ENCODE data around the gene COQ8B. TPM values are rescaled to one million over a fixed set of nuclear protein-coding genes. Genes with fewer than 3 reads are reported as not detected.
"Not testable (repeated sequence)": the region's sequence is repeated elsewhere in the genome, so short reads cannot be mapped to it uniquely, and the experiment has no call there.

Gene COQ8B
- polyA plus RNA-seq, 1 donor (not counting 4 experiments of a cell fraction or from before 2014, with no cell fraction given): 11.0 TPM

- H3K9me1 ChIP-seq (ENCODE audit: control insufficient read depth, extremely low read depth, insufficient read depth, low read length): no peaks in the 10 kb centered on the region
- H3K79me2 ChIP-seq (ENCODE audit: control insufficient read depth, insufficient read depth, low read length): no peaks in the 10 kb centered on the region
- no peak overlapping the region for H3K4me2 ChIP-seq (ENCODE audit: control insufficient read depth, extremely low read depth, insufficient read depth, low read depth, low read length)
- dilution Hi-C loops (cut with MboI; ENCODE audit: extremely low pct_ligation_motif_present, low sequenced_read_pairs): no loop called here
- H3K27me3 ChIP-seq (ENCODE audit: control insufficient read depth, extremely low read depth, insufficient read depth, low read length): no peaks in the 10 kb centered on the region
- H3K4me1 ChIP-seq (ENCODE audit: control insufficient read depth, extremely low read depth, insufficient read depth, low read length): peaks cover 2% of the 10 kb centered on the region
- no peak overlapping the region for H3K4me3 ChIP-seq (ENCODE audit: control insufficient read depth in 2 of 3, extremely low read depth in 1 of 3, insufficient read depth in 2 of 3, low read depth in 1 of 3, low read length in 3 of 3)
- H2AFZ ChIP-seq (ENCODE audit: control insufficient read depth, low read length): no peak overlapping the region
- H3K36me3 ChIP-seq (ENCODE audit: control insufficient read depth in 2 of 2, extremely low read depth in 1 of 2, insufficient read depth in 2 of 2, low read length in 2 of 2): no peaks in the 10 kb centered on the region
- no peaks in the 10 kb centered on the region for H3K9me3 ChIP-seq (ENCODE audit: control insufficient read depth, low read depth, low read length)
- DNase-seq (ENCODE audit: low read depth, low spot score) (no peak), FAIRE-seq (no peak)
- no peak overlapping the region for H3K27ac ChIP-seq (ENCODE audit: control insufficient read depth, insufficient read depth, low read length)
- no peaks in the 10 kb centered on the region for H4K20me1 ChIP-seq (ENCODE audit: control insufficient read depth, extremely low read depth, insufficient read depth, low read length)
- no peak overlapping the region for H3K9ac ChIP-seq (ENCODE audit: control insufficient read depth, extremely low read depth, insufficient read depth, low read length)
- TF ChIP-seq CTCF (optimal IDR thresholded peaks at IDR 0.05 in 1 of 3, IDR thresholded peaks at IDR 0.05 in 1 of 3, conservative IDR thresholded peaks at IDR 0.05 in 1 of 3; ENCODE audit: extremely low read depth in 1 of 3, insufficient read depth in 2 of 3, low read length in 3 of 3): no peak
- TF ChIP-seq EZH2 (IDR thresholded peaks at IDR 0.05; ENCODE audit: low read length): no peak
Observed at GRCh38 chr19:40658031-40658430, 58.7 kb downstream of the COQ8B start.

GRCh38 chr19:40655684-40656083 lies 61.0 kb downstream of the COQ8B start:
- H3K4me2 ChIP-seq (ENCODE audit: control insufficient read depth, extremely low read depth, insufficient read depth, low read depth, low read length); H4K20me1 ChIP-seq (ENCODE audit: control insufficient read depth, extremely low read depth, insufficient read depth, low read length); H3K9me3 ChIP-seq (ENCODE audit: control insufficient read depth, low read depth, low read length); H3K27me3 ChIP-seq (ENCODE audit: control insufficient read depth, extremely low read depth, insufficient read depth, low read length); H3K36me3 ChIP-seq (ENCODE audit: control insufficient read depth in 2 of 2, extremely low read depth in 1 of 2, insufficient read depth in 2 of 2, low read length in 2 of 2); FAIRE-seq; H3K27ac ChIP-seq (ENCODE audit: control insufficient read depth, insufficient read depth, low read length); H3K79me2 ChIP-seq (ENCODE audit: control insufficient read depth, insufficient read depth, low read length); DNase-seq (ENCODE audit: low read depth, low spot score); H3K4me1 ChIP-seq (ENCODE audit: control insufficient read depth, extremely low read depth, insufficient read depth, low read length); H2AFZ ChIP-seq (ENCODE audit: control insufficient read depth, low read length); H3K4me3 ChIP-seq (ENCODE audit: control insufficient read depth in 2 of 3, extremely low read depth in 1 of 3, insufficient read depth in 2 of 3, low read depth in 1 of 3, low read length in 3 of 3); H3K9me1 ChIP-seq (ENCODE audit: control insufficient read depth, extremely low read depth, insufficient read depth, low read length); H3K9ac ChIP-seq (ENCODE audit: control insufficient read depth, extremely low read depth, insufficient read depth, low read length); dilution Hi-C loops (cut with MboI; ENCODE audit: extremely low pct_ligation_motif_present, low sequenced_read_pairs): not testable (repeated sequence)

DNA sequence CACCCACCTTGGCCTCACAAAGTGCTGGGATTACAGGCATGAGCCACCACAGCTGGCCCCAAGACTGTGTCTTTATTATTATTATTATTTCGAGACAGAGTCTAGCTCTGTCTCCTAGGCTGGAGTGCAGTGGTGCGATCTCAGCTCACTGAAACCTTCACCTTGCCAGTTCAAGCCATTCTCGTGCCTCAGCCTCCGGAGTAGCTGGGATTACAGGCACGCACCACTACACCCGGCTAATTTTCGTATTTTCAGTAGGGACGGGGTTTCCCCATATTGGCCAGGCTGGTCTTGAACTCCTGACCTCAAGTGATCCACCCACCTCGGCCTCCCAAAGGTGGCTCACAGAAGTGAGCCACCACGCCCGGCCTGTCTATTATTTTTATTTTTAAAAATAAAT lies 64.4 kb downstream of the COQ8B start:
- H2AFZ ChIP-seq (ENCODE audit: control insufficient read depth, low read length); H3K4me1 ChIP-seq (ENCODE audit: control insufficient read depth, extremely low read depth, insufficient read depth, low read length); H3K9me1 ChIP-seq (ENCODE audit: control insufficient read depth, extremely low read depth, insufficient read depth, low read length); H3K27ac ChIP-seq (ENCODE audit: control insufficient read depth, insufficient read depth, low read length); H3K9ac ChIP-seq (ENCODE audit: control insufficient read depth, extremely low read depth, insufficient read depth, low read length); H3K9me3 ChIP-seq (ENCODE audit: control insufficient read depth, low read depth, low read length); DNase-seq (ENCODE audit: low read depth, low spot score); H3K4me2 ChIP-seq (ENCODE audit: control insufficient read depth, extremely low read depth, insufficient read depth, low read depth, low read length); H3K36me3 ChIP-seq (ENCODE audit: control insufficient read depth in 2 of 2, extremely low read depth in 1 of 2, insufficient read depth in 2 of 2, low read length in 2 of 2); H3K79me2 ChIP-seq (ENCODE audit: control insufficient read depth, insufficient read depth, low read length); H3K27me3 ChIP-seq (ENCODE audit: control insufficient read depth, extremely low read depth, insufficient read depth, low read length); H3K4me3 ChIP-seq (ENCODE audit: control insufficient read depth in 2 of 3, extremely low read depth in 1 of 3, insufficient read depth in 2 of 3, low read depth in 1 of 3, low read length in 3 of 3); FAIRE-seq; dilution Hi-C loops (cut with MboI; ENCODE audit: extremely low pct_ligation_motif_present, low sequenced_read_pairs); H4K20me1 ChIP-seq (ENCODE audit: control insufficient read depth, extremely low read depth, insufficient read depth, low read length): not testable (repeated sequence)

Measured in keratinocyte (primary cell).